Measurements from ENCODE around the gene TMEM127. TPM values are rescaled to one million over a fixed set of nuclear protein-coding genes. Genes with fewer than 3 reads are reported as not detected.

The TMEM127 gene
- total RNA-seq, 2 donors from 2014 or later, result 23.2 to 29.3 TPM

DNA sequence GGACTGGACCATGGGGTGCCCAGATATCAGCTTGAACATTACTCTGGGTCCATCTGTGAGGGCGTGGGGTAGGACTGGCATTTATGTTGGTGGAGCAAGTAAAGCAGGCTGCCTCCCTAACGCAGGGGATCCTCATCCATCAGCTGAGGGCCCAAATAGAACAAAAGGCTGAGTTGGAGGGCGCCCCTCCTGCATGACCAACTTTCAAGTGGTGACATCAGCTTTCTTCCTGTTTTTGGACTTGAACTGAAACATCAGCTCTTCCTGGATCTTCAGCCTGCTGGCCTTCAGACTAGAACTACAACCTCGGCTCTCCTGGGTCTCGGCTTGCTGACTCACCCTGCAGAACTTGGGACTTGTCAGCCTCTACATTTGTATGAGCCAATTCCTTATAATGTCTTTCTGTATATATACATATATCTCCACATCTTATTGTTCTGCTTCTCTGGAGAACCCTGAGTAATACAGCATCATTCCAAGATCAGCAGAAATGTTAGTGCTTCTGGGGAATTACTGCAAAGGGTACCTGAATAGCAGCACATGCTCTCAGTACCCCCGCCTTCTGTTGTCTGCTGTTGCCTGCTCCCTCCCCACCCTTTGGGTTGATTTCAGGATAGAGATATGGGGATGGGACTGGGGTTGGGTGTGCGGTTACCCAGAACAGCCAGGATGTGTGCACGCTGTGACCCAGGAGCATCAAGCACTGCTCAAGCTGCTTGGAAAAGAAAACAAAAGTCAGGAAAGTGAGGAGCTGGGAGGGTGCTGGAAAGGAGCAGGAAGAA, 20.0 kb downstream of the TMEM127 start:
- ATAC-seq (replicated peaks in 1 of 2) (no peak), DNase-seq (peak in 1 of 2 donors; percentile 19)
- no peaks in the 10 kb centered on the region for H3K9me3 Mint-ChIP-seq
- H3K4me3 Mint-ChIP-seq, result no peak overlapping the region
- H3K36me3 Mint-ChIP-seq (ENCODE audit: insufficient read depth in 2 of 2), result peaks cover 0 to 3% of the 10 kb centered on the region in 2 donors
- no peaks in the 10 kb centered on the region for H3K27me3 Mint-ChIP-seq (ENCODE audit: low read depth)
- peaks cover 56% of the 10 kb centered on the region for H3K4me1 Mint-ChIP-seq (ENCODE audit: low read depth)
- peak overlapping the region; percentile 43 for H3K27ac Mint-ChIP-seq

DNA sequence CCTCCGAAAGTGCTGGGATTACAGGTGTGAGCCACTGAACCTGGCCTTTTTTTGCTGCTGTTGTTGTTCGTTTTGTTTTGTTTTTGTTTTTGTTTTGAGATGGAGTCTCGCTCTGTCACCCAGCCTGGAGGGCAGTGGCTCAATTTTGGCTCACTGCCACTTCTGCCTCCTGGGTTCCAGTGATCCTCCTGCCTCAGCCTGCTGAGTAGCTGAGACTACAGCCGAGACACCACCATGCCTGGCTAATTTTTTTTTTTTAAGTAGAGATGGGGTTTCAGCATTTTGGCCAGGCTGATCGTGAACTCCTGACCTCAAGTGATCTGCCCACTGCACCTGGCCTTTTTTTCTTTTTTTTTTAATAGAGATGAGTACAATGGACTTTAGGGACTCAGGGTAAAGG, 22.0 kb downstream of the TMEM127 start:
- Mint-ChIP-seq H3K9me3 (no peaks in the 10 kb centered on the region), H3K27ac (no peak overlapping the region), H3K4me3 (no peak overlapping the region), H3K4me1 (ENCODE audit: low read depth) (peaks cover 56% of the 10 kb centered on the region), H3K36me3 (ENCODE audit: insufficient read depth in 2 of 2) (peaks cover 0 to 3% of the 10 kb centered on the region in 2 donors), H3K27me3 (ENCODE audit: low read depth) (no peaks in the 10 kb centered on the region)
- no peak for ATAC-seq (replicated peaks in 1 of 2)
- no peak for DNase-seq

- DNase-seq (peak; percentile 68 to 76), ATAC-seq (replicated peaks in 1 of 2) (peak; percentile 93 to 95)
- Mint-ChIP-seq H3K36me3 (ENCODE audit: insufficient read depth in 2 of 2) (peaks cover 0 to 3% of the 10 kb centered on the region in 2 donors), H3K27me3 (ENCODE audit: low read depth) (no peaks in the 10 kb centered on the region), H3K4me1 (ENCODE audit: low read depth) (peaks cover 48% of the 10 kb centered on the region), H3K4me3 (peak overlapping the region; percentile 72 to 83), H3K27ac (peak overlapping the region; percentile 99), H3K9me3 (no peaks in the 10 kb centered on the region)
Observed at GRCh38 chr2:96241900-96242611, 23.7 kb downstream of the TMEM127 start.

- peak overlapping the region; percentile 72 to 83 for H3K4me3 Mint-ChIP-seq
- no peaks in the 10 kb centered on the region for H3K9me3 Mint-ChIP-seq
Observed at GRCh38 chr2:96241227-96241626, 24.6 kb downstream of the TMEM127 start.

DNA sequence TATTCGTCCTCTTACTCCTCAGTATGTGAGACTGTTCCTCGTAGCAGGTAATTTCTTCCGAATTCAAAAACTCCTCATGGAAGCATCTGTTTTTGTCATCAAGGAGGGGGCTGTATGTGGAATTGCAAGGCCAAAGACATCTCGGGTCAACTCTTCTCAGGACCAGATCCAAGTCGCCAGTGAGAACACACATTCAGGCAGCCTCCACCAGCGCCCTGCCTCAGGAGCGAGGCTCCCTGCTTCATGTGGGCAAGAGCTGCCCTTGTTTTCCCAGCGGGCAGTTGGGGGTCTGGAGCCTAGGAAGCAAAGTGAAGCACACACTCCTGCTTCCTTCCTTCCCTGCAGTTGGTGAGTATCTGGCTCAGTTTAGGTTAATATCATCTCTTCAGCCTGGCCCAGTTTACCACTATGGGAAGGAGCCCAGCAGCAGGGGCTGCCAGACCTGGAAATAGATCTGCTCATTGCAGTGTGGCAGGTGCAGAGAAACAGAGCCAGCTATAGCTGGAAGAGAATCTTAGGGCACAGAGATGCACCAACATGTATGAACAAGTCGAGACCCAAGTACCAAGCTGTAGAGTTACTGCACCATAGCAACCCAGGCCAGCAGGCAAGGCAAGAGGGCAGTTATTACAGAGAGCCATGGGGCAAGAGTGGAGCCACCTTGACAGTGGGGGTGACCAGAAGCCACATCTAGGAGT, 25.3 kb downstream of the TMEM127 start:
- peaks cover 0 to 2% of the 10 kb centered on the region in 2 donors for H3K36me3 Mint-ChIP-seq (ENCODE audit: insufficient read depth in 2 of 2)
- no peak overlapping the region for H3K27ac Mint-ChIP-seq
- no peak overlapping the region for H3K4me3 Mint-ChIP-seq
- H3K9me3 Mint-ChIP-seq, result no peaks in the 10 kb centered on the region
- H3K4me1 Mint-ChIP-seq (ENCODE audit: low read depth), result peaks cover 32% of the 10 kb centered on the region
- ATAC-seq (replicated peaks in 1 of 2) (no peak), DNase-seq (no peak)
- no peaks in the 10 kb centered on the region for H3K27me3 Mint-ChIP-seq (ENCODE audit: low read depth)

More at GRCh38 chr2:96241227-96241626, 24.6 kb downstream of the TMEM127 start:
- no peak for DNase-seq
- Mint-ChIP-seq H3K36me3 (ENCODE audit: insufficient read depth in 2 of 2) (peaks cover 0 to 3% of the 10 kb centered on the region in 2 donors), H3K4me1 (ENCODE audit: low read depth) (peaks cover 40% of the 10 kb centered on the region), H3K27ac (peak overlapping the region; percentile 99), H3K27me3 (ENCODE audit: low read depth) (no peaks in the 10 kb centered on the region)
- no peak for ATAC-seq (replicated peaks in 1 of 2)

GRCh38 chr2:96239745-96240264, 26.0 kb downstream of the TMEM127 start:
- Mint-ChIP-seq H3K9me3 (no peaks in the 10 kb centered on the region), H3K4me1 (ENCODE audit: low read depth) (peaks cover 28% of the 10 kb centered on the region), H3K27ac (no peak overlapping the region), H3K36me3 (ENCODE audit: insufficient read depth in 2 of 2) (no peaks in the 10 kb centered on the region), H3K4me3 (no peak overlapping the region), H3K27me3 (ENCODE audit: low read depth) (no peaks in the 10 kb centered on the region)
- ATAC-seq (replicated peaks in 1 of 2), result no peak
- no peak for DNase-seq

- Mint-ChIP-seq H3K4me1 (ENCODE audit: low read depth) (peaks cover 28% of the 10 kb centered on the region), H3K27ac (no peak overlapping the region), H3K27me3 (ENCODE audit: low read depth) (no peaks in the 10 kb centered on the region), H3K9me3 (no peaks in the 10 kb centered on the region), H3K4me3 (no peak overlapping the region), H3K36me3 (ENCODE audit: insufficient read depth in 2 of 2) (no peaks in the 10 kb centered on the region)
- no peak for ATAC-seq (replicated peaks in 1 of 2)
- DNase-seq, result no peak
Observed at GRCh38 chr2:96239091-96239490, 26.7 kb downstream of the TMEM127 start.

DNA sequence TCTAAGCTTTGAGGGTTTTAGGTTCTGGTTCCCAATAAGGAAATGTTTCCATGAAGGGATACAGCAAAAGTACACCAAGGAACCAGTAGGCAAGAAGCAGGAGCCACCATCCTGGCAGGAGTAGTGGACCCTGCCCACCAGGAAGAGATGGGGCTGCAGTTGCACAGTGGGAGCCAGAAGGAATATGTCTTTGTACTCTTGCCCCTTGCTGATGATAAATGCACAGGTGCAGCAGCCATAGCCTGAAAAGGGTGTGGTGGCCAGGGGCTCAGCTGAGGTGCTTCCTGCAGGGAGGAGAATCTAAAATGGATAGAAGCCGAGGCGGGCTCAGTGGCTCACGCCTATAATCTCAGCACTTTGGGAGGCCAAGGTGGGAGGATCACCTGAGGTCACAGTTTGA, 27.5 kb downstream of the TMEM127 start:
- no peaks in the 10 kb centered on the region for H3K36me3 Mint-ChIP-seq (ENCODE audit: insufficient read depth in 2 of 2)
- H3K9me3 Mint-ChIP-seq, result no peaks in the 10 kb centered on the region
- DNase-seq (no peak), ATAC-seq (replicated peaks in 1 of 2) (no peak)
- H3K4me1 Mint-ChIP-seq (ENCODE audit: low read depth), result peaks cover 24% of the 10 kb centered on the region
- H3K27ac Mint-ChIP-seq, result no peak overlapping the region
- no peaks in the 10 kb centered on the region for H3K27me3 Mint-ChIP-seq (ENCODE audit: low read depth)
- H3K4me3 Mint-ChIP-seq, result no peak overlapping the region

- Mint-ChIP-seq H3K27me3 (ENCODE audit: low read depth) (no peaks in the 10 kb centered on the region), H3K4me3 (no peak overlapping the region), H3K9me3 (no peaks in the 10 kb centered on the region), H3K27ac (no peak overlapping the region), H3K4me1 (ENCODE audit: low read depth) (peaks cover 11% of the 10 kb centered on the region), H3K36me3 (ENCODE audit: insufficient read depth in 2 of 2) (no peaks in the 10 kb centered on the region)
- DNase-seq (no peak), ATAC-seq (replicated peaks in 1 of 2) (no peak)
Observed at GRCh38 chr2:96236882-96237281, 28.9 kb downstream of the TMEM127 start.

DNA sequence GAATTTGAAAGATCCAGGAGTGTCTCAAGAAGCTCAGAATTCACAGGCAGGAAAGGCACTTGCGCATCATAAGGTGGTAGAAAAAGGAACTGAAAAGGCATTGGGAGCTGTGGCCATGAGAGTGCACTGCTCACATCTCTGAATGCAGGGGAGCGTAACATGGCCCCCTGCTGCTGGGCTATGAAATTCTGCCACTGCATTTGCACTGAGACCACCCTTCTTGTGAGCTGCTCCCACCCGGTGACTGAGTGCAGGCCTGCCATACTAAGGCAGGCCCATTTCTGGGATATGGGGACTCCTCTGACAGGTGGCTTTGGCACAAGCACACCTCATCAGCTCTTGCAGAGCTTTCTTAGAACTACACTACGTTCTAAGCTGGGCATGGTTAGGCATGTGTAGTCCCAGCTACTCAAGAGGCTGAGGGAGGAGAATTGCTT, 31.9 kb downstream of the TMEM127 start:
- no peak overlapping the region for H3K4me3 Mint-ChIP-seq
- ATAC-seq (replicated peaks in 1 of 2) (no peak), DNase-seq (no peak)
- no peaks in the 10 kb centered on the region for H3K9me3 Mint-ChIP-seq
- peaks cover 0 to 3% of the 10 kb centered on the region in 2 donors for H3K36me3 Mint-ChIP-seq (ENCODE audit: insufficient read depth in 2 of 2)
- H3K27me3 Mint-ChIP-seq (ENCODE audit: low read depth), result no peaks in the 10 kb centered on the region
- H3K27ac Mint-ChIP-seq, result no peak overlapping the region
- peaks cover 5% of the 10 kb centered on the region for H3K4me1 Mint-ChIP-seq (ENCODE audit: low read depth)

DNA sequence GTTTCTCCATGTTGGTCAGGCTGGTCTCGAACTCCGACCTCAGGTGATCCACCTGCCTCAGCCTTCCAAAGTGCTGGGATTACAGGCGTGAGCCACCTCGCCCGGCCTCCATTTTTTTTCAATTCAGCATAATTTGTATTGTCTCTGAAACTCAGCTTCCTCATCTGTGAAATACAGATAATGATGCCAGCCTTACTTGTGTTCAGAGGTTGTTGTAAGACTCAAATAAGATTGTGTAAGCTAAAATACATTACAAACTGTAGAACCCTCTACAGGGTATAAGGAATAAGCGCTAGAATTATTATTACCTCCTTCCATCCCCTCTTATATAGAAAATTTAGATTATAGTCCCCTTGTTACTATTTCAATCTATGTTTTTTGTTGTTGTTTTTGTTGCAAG, 32.4 kb downstream of the TMEM127 start:
- no peak for ATAC-seq (replicated peaks in 1 of 2)
- no peaks in the 10 kb centered on the region for H3K27me3 Mint-ChIP-seq (ENCODE audit: low read depth)
- H3K36me3 Mint-ChIP-seq (ENCODE audit: insufficient read depth in 2 of 2), result peaks cover 0 to 3% of the 10 kb centered on the region in 2 donors
- H3K4me3 Mint-ChIP-seq, result no peak overlapping the region
- no peak for DNase-seq
- H3K4me1 Mint-ChIP-seq (ENCODE audit: low read depth), result peaks cover 5% of the 10 kb centered on the region
- H3K9me3 Mint-ChIP-seq, result no peaks in the 10 kb centered on the region
- H3K27ac Mint-ChIP-seq, result no peak overlapping the region

GRCh38 chr2:96231316-96231715, 34.5 kb downstream of the TMEM127 start:
- Mint-ChIP-seq H3K27me3 (ENCODE audit: low read depth) (no peaks in the 10 kb centered on the region), H3K36me3 (ENCODE audit: insufficient read depth in 2 of 2) (peaks cover 0 to 3% of the 10 kb centered on the region in 2 donors), H3K4me3 (no peak overlapping the region), H3K27ac (no peak overlapping the region), H3K4me1 (ENCODE audit: low read depth) (peaks cover 5% of the 10 kb centered on the region), H3K9me3 (no peaks in the 10 kb centered on the region)
- DNase-seq, result no peak
- ATAC-seq (replicated peaks in 1 of 2), result no peak

- no peaks in the 10 kb centered on the region for H3K9me3 Mint-ChIP-seq
- H3K27me3 Mint-ChIP-seq (ENCODE audit: low read depth), result no peaks in the 10 kb centered on the region
- no peak for DNase-seq
- no peak for ATAC-seq (replicated peaks in 1 of 2)
- no peaks in the 10 kb centered on the region for H3K36me3 Mint-ChIP-seq (ENCODE audit: insufficient read depth in 2 of 2)
- H3K4me1 Mint-ChIP-seq (ENCODE audit: low read depth), result peaks cover 10% of the 10 kb centered on the region
- no peak overlapping the region for H3K27ac Mint-ChIP-seq
- H3K4me3 Mint-ChIP-seq, result no peak overlapping the region
Observed at GRCh38 chr2:96225016-96225533, 40.7 kb downstream of the TMEM127 start.
